Naive thymus-derived CD8-positive, alpha-beta T cell (primary cell): ENCODE results near the gene ZNF789. TPM values are rescaled to one million over a fixed set of nuclear protein-coding genes. Genes with fewer than 3 reads are reported as not detected.
"Not testable (repeated sequence)": the region's sequence is repeated elsewhere in the genome, so short reads cannot be mapped to it uniquely, and the experiment has no call there.

Experiments used
- ATAC-seq, 2 donors: fragments of 150-1000 bp; cut with Tn5 transposase in 1 of 2; sonication (Bioruptor Pico), chemical (Tn5 transposase) in 1 of 2; 1 replicate in 1 of 2; 2 replicates in 1 of 2; pipeline ENCODE4 v1.10.0; 2021; ENCODE audit warnings: mild to moderate bottlenecking in 2 of 2, moderate library complexity in 2 of 2
- POLR2A ChIA-PET: fragments of 350-600 bp; sonication (Branson Sonifier 250); formaldehyde crosslinking; loops from one replicate; lab custom pipeline; 2021; ENCODE audit warnings: antibody characterized with exemption; lab: Charles Lee
- DNase-seq, 10 donors: peaks; one replicate each; pipeline versions ENCODE4 v3.0.0 to v3.0.0-alpha.2; 2020 to 2022
- H3K27ac Mint-ChIP-seq, 10 donors: one replicate each; pipeline ENCODE4 v1.8.0; 2020 to 2022; ENCODE audit warnings: mild to moderate bottlenecking in 10 of 10, mixed read lengths in 10 of 10, moderate library complexity in 4 of 10, inconsistent platforms in 1 of 10
- H3K27me3 Mint-ChIP-seq, 5 donors: one replicate each; pipeline ENCODE4 v1.8.0; 2021 to 2022; ENCODE audit warnings: mixed read lengths in 5 of 5
- H3K36me3 Mint-ChIP-seq, 3 donors: one replicate each; pipeline ENCODE4 v1.8.0; 2020 to 2022; ENCODE audit warnings: mixed read lengths in 3 of 3, mild to moderate bottlenecking in 2 of 3, inconsistent platforms in 1 of 3
- H3K4me1 Mint-ChIP-seq, 4 donors: one replicate each; pipeline ENCODE4 v1.8.0; 2021 to 2022; ENCODE audit warnings: mixed read lengths in 4 of 4
- H3K4me3 Mint-ChIP-seq, 10 donors: one replicate each; pipeline ENCODE4 v1.8.0; 2020 to 2022; ENCODE audit warnings: mild to moderate bottlenecking in 10 of 10, mixed read lengths in 10 of 10, moderate library complexity in 6 of 10, inconsistent platforms in 1 of 10
- H3K9me3 Mint-ChIP-seq, 9 donors: one replicate each; pipeline ENCODE4 v1.8.0; 2020 to 2022; ENCODE audit warnings: mixed read lengths in 9 of 9, mild to moderate bottlenecking in 3 of 9, inconsistent platforms in 1 of 9, moderate library complexity in 1 of 9
- polyA plus RNA-seq, 3 donors: library from polyadenylated mRNA; unstranded; fragments of 300-500 nt; fragmentation: Illumina TruSeq; gene quantifications; one replicate each; pipeline ENCODE4 v1.2.3, GENCODE V29; 2021
- total RNA-seq, 8 experiments: library from RNA in 2 of 8; stranded (reverse) in 2 of 8; gene quantifications; one replicate each; pipeline ENCODE4 v1.2.3 and lab custom pipeline; 2021 to 2026

Gene ZNF789
- total and polyA plus RNA-seq, 5 experiments from 2014 or later, result 7.3 to 31.8 (median 8.2) TPM

- Mint-ChIP-seq H3K4me1 (peaks cover 7 to 30% (median 23%) of the 10 kb centered on the region in 4 donors), H3K36me3 (peaks cover 25 to 68% (median 56%) of the 10 kb centered on the region in 3 donors), H3K9me3 (peaks cover 0 to 28% (median 13%) of the 10 kb centered on the region in 9 donors), H3K27ac (peak overlapping the region in 3 of 10 donors; percentile 36 to 63 (median 40)), H3K4me3 (peak overlapping the region in 1 of 10 donors; percentile 28), H3K27me3 (no peaks in the 10 kb centered on the region)
- no peak for DNase-seq
- ATAC-seq, result no peak
- POLR2A ChIA-PET, result no interaction called here
Measured at GRCh38 chr7:99493823-99494222, 21.1 kb downstream of the ZNF789 start.

GRCh38 chr7:99497766-99498545 lies 25.3 kb downstream of the ZNF789 start:
- POLR2A ChIA-PET, result interaction anchor here (0.7 to 4.8 kb wide), 9 partner anchors 26 to 172 kb away, joined by 3 to 59 read pairs (median 4); partner anchors contain the start of genes ARPC1A, BUD31, CPSF4 and PDAP1

GRCh38 chr7:99498546-99498944 lies 25.9 kb downstream of the ZNF789 start:
- H3K36me3 Mint-ChIP-seq, result peaks cover 21 to 43% (median 32%) of the 10 kb centered on the region in 3 donors
- ATAC-seq (no peak), DNase-seq (no peak)
- no peaks in the 10 kb centered on the region for H3K27me3 Mint-ChIP-seq
- H3K9me3 Mint-ChIP-seq, result peaks cover 0 to 16% (median 8%) of the 10 kb centered on the region in 9 donors
- H3K4me3 Mint-ChIP-seq, result peak overlapping the region; percentile 94 to 100 (median 98)
- peaks cover 8 to 38% (median 26%) of the 10 kb centered on the region in 4 donors for H3K4me1 Mint-ChIP-seq
- POLR2A ChIA-PET, result interaction anchor here (0.7 to 4.8 kb wide), 11 partner anchors 26 to 173 kb away, joined by 3 to 59 read pairs (median 3); partner anchors contain the start of genes ARPC1A, BUD31, CPSF4 and PDAP1
- peak overlapping the region in 9 of 10 donors; percentile 86 to 100 (median 99) for H3K27ac Mint-ChIP-seq

More at GRCh38 chr7:99497766-99498545, 25.3 kb downstream of the ZNF789 start:
- ATAC-seq (no peak), DNase-seq (peak in 1 of 10 donors; percentile 28)
- peak overlapping the region; percentile 94 to 100 (median 98) for H3K4me3 Mint-ChIP-seq
- H3K4me1 Mint-ChIP-seq, result peaks cover 8 to 38% (median 26%) of the 10 kb centered on the region in 4 donors
- peaks cover 27 to 49% (median 38%) of the 10 kb centered on the region in 3 donors for H3K36me3 Mint-ChIP-seq
- H3K27ac Mint-ChIP-seq, result peak overlapping the region; percentile 8 to 100 (median 98)
- H3K9me3 Mint-ChIP-seq, result peaks cover 0 to 22% (median 12%) of the 10 kb centered on the region in 9 donors
- no peaks in the 10 kb centered on the region for H3K27me3 Mint-ChIP-seq

- Mint-ChIP-seq H3K4me3 (peak overlapping the region; percentile 94 to 100 (median 98)), H3K27ac (peak overlapping the region; percentile 97 to 100 (median 99)), H3K36me3 (peaks cover 13 to 35% (median 24%) of the 10 kb centered on the region in 3 donors), H3K9me3 (peaks cover 0 to 8% (median 1%) of the 10 kb centered on the region in 9 donors), H3K4me1 (peaks cover 8 to 36% (median 26%) of the 10 kb centered on the region in 4 donors), H3K27me3 (no peaks in the 10 kb centered on the region)
- POLR2A ChIA-PET, result interaction anchor here (0.7 to 4.8 kb wide), 20 partner anchors 8 to 602 kb away, joined by 3 to 59 read pairs (median 6); partner anchors contain the start of genes AP4M1, ATP5MF, BUD31 and CPSF4
- ATAC-seq (peak; percentile 45 to 60), DNase-seq (peak in 5 of 10 donors; percentile 23 to 61 (median 52))
Measured at GRCh38 chr7:99499371-99499720, 26.7 kb downstream of the ZNF789 start.

- Mint-ChIP-seq H3K27me3 (no peaks in the 10 kb centered on the region), H3K36me3 (peaks cover 12 to 29% (median 18%) of the 10 kb centered on the region in 3 donors), H3K27ac (peak within 1 kb of the TSS; percentile 97 to 100 (median 99)), H3K4me3 (peak within 1 kb of the TSS; percentile 94 to 100 (median 98)), H3K4me1 (peaks cover 10 to 36% (median 26%) of the 10 kb centered on the region in 4 donors), H3K9me3 (peaks cover 0 to 3% (median 0%) of the 10 kb centered on the region in 9 donors)
- ATAC-seq (peak; percentile 46 to 47), DNase-seq (peak; percentile 78 to 95 (median 87))
- POLR2A ChIA-PET, result interaction anchor here (0.6 to 4.8 kb wide), 23 partner anchors 9 to 634 kb away, joined by 3 to 59 read pairs (median 5); partner anchors contain the start of genes AP4M1, ATP5MF, BUD31 and CPSF4
Measured at GRCh38 chr7:99499721-99500636, 27.3 kb downstream of the ZNF789 start, which contains the start of gene ZNF394. ZNF394 (minus strand) TSS chr7:99500281; CDS start chr7:99500093, 188 bp downstream.

GRCh38 chr7:99500637-99501009 lies 27.9 kb downstream of the ZNF789 start:
- DNase-seq (no peak), ATAC-seq (no peak)
- Mint-ChIP-seq H3K4me1 (peaks cover 13 to 40% (median 29%) of the 10 kb centered on the region in 4 donors), H3K27ac (peak overlapping the region; percentile 97 to 100 (median 99)), H3K36me3 (peaks cover 12 to 23% (median 12%) of the 10 kb centered on the region in 3 donors), H3K27me3 (no peaks in the 10 kb centered on the region), H3K4me3 (peak overlapping the region; percentile 94 to 100 (median 98)), H3K9me3 (peaks cover 0 to under 1% (median 0%) of the 10 kb centered on the region in 9 donors)
- POLR2A ChIA-PET, result interaction anchor here (0.7 to 4.8 kb wide), 20 partner anchors 9 to 633 kb away, joined by 3 to 59 read pairs (median 7); partner anchors contain the start of genes AP4M1, ATP5MF, BUD31 and CPSF4

- H3K36me3 Mint-ChIP-seq, result peaks cover 10 to 20% (median 12%) of the 10 kb centered on the region in 3 donors
- POLR2A ChIA-PET, result interaction anchor here (0.6 to 4.3 kb wide), 7 partner anchors 10 to 600 kb away, joined by 3 to 47 read pairs (median 19); partner anchors contain the start of genes AP4M1, ATP5MF, FAM200A and MCM7
- not testable (repeated sequence) for ATAC-seq, H3K27me3 Mint-ChIP-seq, H3K9me3 Mint-ChIP-seq
- peaks cover 18 to 44% (median 33%) of the 10 kb centered on the region in 4 donors for H3K4me1 Mint-ChIP-seq
- H3K4me3 Mint-ChIP-seq, result peak overlapping the region; percentile 58 to 100 (median 98)
- DNase-seq, result peak in 2 of 10 donors; percentile 16 to 21
- H3K27ac Mint-ChIP-seq, result peak overlapping the region in 8 of 10 donors; percentile 21 to 100 (median 98)
Measured at GRCh38 chr7:99501236-99501635, 28.5 kb downstream of the ZNF789 start.

GRCh38 chr7:99504281-99504602 lies 31.6 kb downstream of the ZNF789 start:
- peaks cover 15 to 42% (median 30%) of the 10 kb centered on the region in 4 donors for H3K4me1 Mint-ChIP-seq
- H3K9me3 Mint-ChIP-seq, result no peaks in the 10 kb centered on the region
- peak overlapping the region; percentile 96 to 100 (median 98) for H3K27ac Mint-ChIP-seq
- no peaks in the 10 kb centered on the region for H3K27me3 Mint-ChIP-seq
- H3K4me3 Mint-ChIP-seq, result peak overlapping the region; percentile 83 to 100 (median 98)
- POLR2A ChIA-PET, result interaction anchor here (0.8 to 4.3 kb wide), 23 partner anchors 19 to 1253 kb away, joined by 3 to 71 read pairs (median 5); partner anchors contain the start of genes ARPC1A, ATP5MF, BUD31 and FAM200A
- no peak for ATAC-seq
- H3K36me3 Mint-ChIP-seq, result peaks cover 0 to 5% (median 3%) of the 10 kb centered on the region in 3 donors
- DNase-seq, result no peak

GRCh38 chr7:99504603-99505323 lies 32.1 kb downstream of the ZNF789 start, which contains the start of gene ZKSCAN5:
ZKSCAN5 (plus strand) TSS chr7:99504662; CDS start chr7:99506045, 1,383 bp downstream.
- Mint-ChIP-seq H3K27ac (peak within 1 kb of the TSS; percentile 96 to 100 (median 98)), H3K4me1 (peaks cover 15 to 48% (median 31%) of the 10 kb centered on the region in 4 donors), H3K4me3 (peak within 1 kb of the TSS; percentile 83 to 100 (median 98)), H3K36me3 (peaks cover 0 to 5% (median 5%) of the 10 kb centered on the region in 3 donors), H3K27me3 (no peaks in the 10 kb centered on the region), H3K9me3 (no peaks in the 10 kb centered on the region)
- peak; percentile 84 to 85 for ATAC-seq
- POLR2A ChIA-PET, result interaction anchor here (0.5 to 4.3 kb wide), 29 partner anchors 11 to 1253 kb away, joined by 3 to 71 read pairs (median 4); partner anchors contain the start of genes ARPC1A, ATP5MF, BUD31 and FAM200A
- DNase-seq, result peak; percentile 93 to 99 (median 96)

- Mint-ChIP-seq H3K27ac (peak overlapping the region; percentile 96 to 100 (median 98)), H3K9me3 (no peaks in the 10 kb centered on the region), H3K36me3 (peaks cover 0 to 4% (median under 1%) of the 10 kb centered on the region in 3 donors), H3K4me3 (peak overlapping the region; percentile 83 to 100 (median 98)), H3K27me3 (no peaks in the 10 kb centered on the region), H3K4me1 (peaks cover 15 to 46% (median 29%) of the 10 kb centered on the region in 4 donors)
- POLR2A ChIA-PET, result interaction anchor here (0.5 to 4.3 kb wide), 28 partner anchors 10 to 1254 kb away, joined by 3 to 71 read pairs (median 4); partner anchors contain the start of genes ARPC1A, ATP5MF, BUD31 and FAM200A
- ATAC-seq (no peak), DNase-seq (no peak)
Measured at GRCh38 chr7:99505324-99505662, 32.6 kb downstream of the ZNF789 start.
